ENCODE measurements around the gene BEND7. TPM values are rescaled to one million over a fixed set of nuclear protein-coding genes. Genes with fewer than 3 reads are reported as not detected.
A peak's percentile ranks its signal among the peaks of the same experiment; 100 is the strongest.

Gene BEND7, protein sequence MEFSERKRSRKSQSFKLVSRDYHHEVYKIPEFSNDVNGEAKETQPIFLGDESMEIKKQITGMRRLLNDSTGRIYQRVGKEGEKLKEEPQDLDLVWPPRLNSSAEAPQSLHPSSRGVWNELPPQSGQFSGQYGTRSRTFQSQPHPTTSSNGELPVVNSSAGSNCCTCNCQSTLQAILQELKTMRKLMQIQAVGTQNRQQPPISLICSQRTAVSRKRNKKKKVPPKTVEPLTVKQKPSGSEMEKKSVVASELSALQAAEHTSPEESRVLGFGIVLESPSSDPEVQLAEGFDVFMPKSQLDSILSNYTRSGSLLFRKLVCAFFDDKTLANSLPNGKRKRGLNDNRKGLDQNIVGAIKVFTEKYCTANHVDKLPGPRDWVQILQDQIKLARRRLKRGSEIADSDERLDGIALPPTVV
- total RNA-seq: 10 to 100 TPM in 1 of 4 donors, 1 to 10 TPM in 3; 4.7 to 13.4 (median 6.5) TPM

DNA sequence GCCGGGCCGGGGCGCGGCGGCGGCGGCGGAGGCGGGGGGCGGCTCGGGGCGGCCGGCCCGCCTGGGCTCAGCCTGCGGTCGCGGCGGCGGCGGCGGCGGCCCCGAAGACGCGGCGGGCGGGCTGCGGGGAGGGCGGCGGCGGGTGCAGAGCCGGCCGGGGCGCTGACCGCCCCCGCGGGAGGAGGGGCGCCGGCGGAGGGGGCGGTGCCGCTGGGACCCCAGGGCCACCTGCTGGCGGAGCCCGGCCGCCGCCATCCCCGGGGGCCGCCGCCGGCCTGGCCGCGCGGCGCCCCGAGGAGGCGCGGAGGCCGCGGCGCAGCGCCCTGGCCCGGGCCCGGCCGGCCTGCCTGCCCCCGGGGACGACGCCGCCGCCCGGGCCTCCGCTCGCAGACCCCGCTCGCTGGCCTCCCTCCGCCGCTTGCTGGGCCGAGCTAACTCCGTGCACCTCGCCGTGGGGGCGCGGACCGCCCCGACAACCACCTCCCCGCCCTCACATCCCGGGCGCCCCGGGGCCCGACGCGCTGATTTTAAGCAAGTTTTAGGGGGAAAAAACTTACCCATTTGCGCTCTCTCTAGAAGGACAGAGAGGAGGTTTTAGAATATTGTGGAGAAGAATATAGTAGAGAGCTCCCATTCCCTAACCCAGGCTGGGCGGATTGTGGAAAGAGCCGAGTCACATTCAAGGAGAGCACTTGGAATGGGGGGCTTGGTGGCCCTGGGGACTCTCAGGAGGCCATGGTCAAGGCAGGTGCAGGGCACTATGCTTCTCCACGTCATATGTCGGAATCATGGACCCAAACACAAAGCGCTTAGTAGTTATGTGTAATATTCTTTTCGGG, at the start of gene BEND7:
BEND7 (minus strand) TSS at position 140 of the 839 bp plus-strand sequence. CDS start 481 bp downstream, outside the sequence.
- 34% methylated on average over 6 of the region's 98 CpGs for WGBS
- H3K27me3 ChIP-seq: no peaks in the 10 kb centered on the region
- no peak for DNase-seq (ENCODE audit: low spot score in 2 of 2)
- H3K4me3 ChIP-seq: peak within 1 kb of the TSS; percentile 60
- H3K9me3 ChIP-seq: no peaks in the 10 kb centered on the region
- peaks cover 24% of the 10 kb centered on the region for H3K4me1 ChIP-seq
- no peak for TF ChIP-seq EP300 (IDR thresholded peaks at IDR 0.05)
- TF ChIP-seq POLR2A (IDR thresholded peaks at IDR 0.05): no peak
- TF ChIP-seq, protein P1, sequence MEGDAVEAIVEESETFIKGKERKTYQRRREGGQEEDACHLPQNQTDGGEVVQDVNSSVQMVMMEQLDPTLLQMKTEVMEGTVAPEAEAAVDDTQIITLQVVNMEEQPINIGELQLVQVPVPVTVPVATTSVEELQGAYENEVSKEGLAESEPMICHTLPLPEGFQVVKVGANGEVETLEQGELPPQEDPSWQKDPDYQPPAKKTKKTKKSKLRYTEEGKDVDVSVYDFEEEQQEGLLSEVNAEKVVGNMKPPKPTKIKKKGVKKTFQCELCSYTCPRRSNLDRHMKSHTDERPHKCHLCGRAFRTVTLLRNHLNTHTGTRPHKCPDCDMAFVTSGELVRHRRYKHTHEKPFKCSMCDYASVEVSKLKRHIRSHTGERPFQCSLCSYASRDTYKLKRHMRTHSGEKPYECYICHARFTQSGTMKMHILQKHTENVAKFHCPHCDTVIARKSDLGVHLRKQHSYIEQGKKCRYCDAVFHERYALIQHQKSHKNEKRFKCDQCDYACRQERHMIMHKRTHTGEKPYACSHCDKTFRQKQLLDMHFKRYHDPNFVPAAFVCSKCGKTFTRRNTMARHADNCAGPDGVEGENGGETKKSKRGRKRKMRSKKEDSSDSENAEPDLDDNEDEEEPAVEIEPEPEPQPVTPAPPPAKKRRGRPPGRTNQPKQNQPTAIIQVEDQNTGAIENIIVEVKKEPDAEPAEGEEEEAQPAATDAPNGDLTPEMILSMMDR (IDR thresholded peaks at IDR 0.05): no peak
- no peak for TF ChIP-seq POLR2AphosphoS5 (IDR thresholded peaks at IDR 0.05)
- H3K27ac ChIP-seq: peak within 1 kb of the TSS; percentile 45
- H3K36me3 ChIP-seq: no peaks in the 10 kb centered on the region

DNA sequence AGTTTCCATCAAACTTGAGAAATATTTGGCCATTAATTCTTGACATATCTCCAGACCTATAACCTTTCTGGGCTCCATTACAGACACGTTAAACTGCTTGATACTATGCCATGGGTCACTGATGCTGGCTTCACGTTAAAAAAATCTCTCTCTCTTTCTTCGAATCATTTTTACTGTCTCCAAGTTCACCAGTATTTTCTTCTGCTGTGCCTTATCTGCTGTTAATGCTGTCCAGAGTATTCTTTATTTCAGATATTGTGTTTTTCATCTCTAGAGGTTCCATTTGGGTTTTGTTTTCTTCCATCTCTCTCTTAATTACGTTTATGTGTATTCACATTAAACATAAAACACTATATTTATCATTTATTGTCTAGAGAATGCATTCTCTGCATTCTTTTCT, 45.1 kb upstream of the BEND7 start:
- DNase-seq (ENCODE audit: low spot score in 2 of 2): no peak
- no peak for TF ChIP-seq EP300 (IDR thresholded peaks at IDR 0.05)
- TF ChIP-seq, protein P1 (IDR thresholded peaks at IDR 0.05): no peak
- no peak for TF ChIP-seq POLR2AphosphoS5 (IDR thresholded peaks at IDR 0.05)
- no peak for TF ChIP-seq POLR2A (IDR thresholded peaks at IDR 0.05)
- 67% methylated on average over 4 of the region's 4 CpGs for WGBS

DNA sequence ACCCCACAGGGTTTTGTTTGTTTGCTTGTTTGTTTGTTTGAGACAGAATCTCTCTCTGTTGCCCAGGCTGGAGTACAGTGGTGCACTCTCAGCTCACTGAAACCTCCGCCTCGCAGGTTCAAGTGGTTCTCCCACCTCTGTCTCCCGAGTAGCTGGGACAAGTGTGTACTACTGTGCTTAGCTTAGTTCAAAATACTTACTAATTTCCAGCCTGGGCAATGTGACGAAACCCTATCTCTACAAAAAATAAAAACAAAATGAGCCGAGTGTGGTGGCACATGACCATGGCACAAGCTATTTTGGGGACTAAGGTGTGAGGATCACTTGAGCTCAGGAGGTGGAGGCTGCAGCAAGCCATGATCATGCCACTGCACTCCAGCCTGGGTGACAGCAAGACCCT, 42.7 kb upstream of the BEND7 start:
- Histone ChIP-seq H3K36me3 (no peaks in the 10 kb centered on the region), H3K4me3 (no peak overlapping the region), H3K27ac (no peak overlapping the region), H3K27me3 (no peaks in the 10 kb centered on the region), H3K9me3 (no peaks in the 10 kb centered on the region), H3K4me1 (no peaks in the 10 kb centered on the region)
- DNase-seq (ENCODE audit: low spot score in 2 of 2): no peak
- TF ChIP-seq EP300 (IDR thresholded peaks at IDR 0.05) (no peak), POLR2A (IDR thresholded peaks at IDR 0.05) (no peak)
- WGBS: 51% methylated on average over 5 of the region's 5 CpGs

More for the DNA sequence above, 45.1 kb upstream of the BEND7 start:
- Histone ChIP-seq H3K4me3 (no peak overlapping the region), H3K4me1 (no peaks in the 10 kb centered on the region), H3K27ac (no peak overlapping the region), H3K36me3 (no peaks in the 10 kb centered on the region), H3K27me3 (peaks cover 5% of the 10 kb centered on the region), H3K9me3 (no peaks in the 10 kb centered on the region)

DNA sequence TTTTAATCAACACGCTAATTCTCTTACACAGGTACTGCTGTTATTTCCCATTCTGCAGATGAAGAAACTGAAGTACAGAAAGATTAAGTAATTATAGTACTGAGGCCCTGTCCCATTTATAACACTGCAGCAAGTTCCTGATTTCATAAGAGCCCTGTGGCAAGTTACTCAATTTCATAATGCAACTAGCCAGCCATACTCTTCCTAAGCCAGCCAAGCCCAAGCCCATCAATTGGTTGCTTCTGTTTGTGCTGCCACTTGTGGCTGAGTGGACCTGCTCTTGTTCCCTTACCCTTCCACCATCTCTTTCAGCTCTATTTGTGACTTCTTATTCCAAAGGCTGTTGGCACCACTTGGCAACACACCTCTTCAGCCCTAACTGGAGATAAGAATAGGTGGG, 38.2 kb upstream of the BEND7 start:
- TF ChIP-seq POLR2AphosphoS5 (IDR thresholded peaks at IDR 0.05) (no peak), POLR2A (IDR thresholded peaks at IDR 0.05) (no peak), EP300 (IDR thresholded peaks at IDR 0.05) (no peak)
- Histone ChIP-seq H3K4me1 (no peaks in the 10 kb centered on the region), H3K4me3 (no peak overlapping the region), H3K27me3 (no peaks in the 10 kb centered on the region), H3K36me3 (no peaks in the 10 kb centered on the region), H3K9me3 (no peaks in the 10 kb centered on the region), H3K27ac (no peak overlapping the region)
- WGBS: 91% methylated on average over 1 of the region's 1 CpG
- no peak for DNase-seq (ENCODE audit: low spot score in 2 of 2)

DNA sequence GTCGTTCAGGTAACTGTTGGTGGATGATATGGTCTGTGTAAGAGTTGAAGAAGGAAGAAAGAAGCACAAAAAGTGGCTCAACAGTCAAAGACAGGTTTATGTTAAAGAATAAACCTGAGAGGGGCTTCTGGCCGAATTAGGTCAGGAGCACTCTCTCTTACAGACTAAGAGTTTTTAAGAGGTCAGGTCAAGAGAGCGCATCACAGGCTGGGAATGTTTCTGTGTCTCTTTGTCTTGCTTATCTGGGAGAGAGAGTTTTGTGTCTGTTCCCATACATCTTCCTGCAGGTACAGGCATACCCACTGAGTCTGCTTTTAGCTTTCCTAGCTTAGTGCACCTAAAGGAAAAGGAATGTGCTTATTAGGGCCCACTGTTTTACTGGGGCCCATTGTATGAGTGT, 35.8 kb upstream of the BEND7 start:
- Histone ChIP-seq H3K27ac (no peak overlapping the region), H3K27me3 (no peaks in the 10 kb centered on the region), H3K4me3 (no peak overlapping the region), H3K36me3 (no peaks in the 10 kb centered on the region), H3K4me1 (no peaks in the 10 kb centered on the region), H3K9me3 (no peaks in the 10 kb centered on the region)
- WGBS: 93% methylated on average over 3 of the region's 3 CpGs
- TF ChIP-seq, protein P1 (IDR thresholded peaks at IDR 0.05): no peak
- TF ChIP-seq POLR2A (IDR thresholded peaks at IDR 0.05) (no peak), POLR2AphosphoS5 (IDR thresholded peaks at IDR 0.05) (no peak), EP300 (IDR thresholded peaks at IDR 0.05) (no peak)
- no peak for DNase-seq (ENCODE audit: low spot score in 2 of 2)
